ENCODE data around the gene PFN3.

PFN3 gene

GRCh38 chr5:177438468-177438867, 38.0 kb upstream of the PFN3 start:
- in situ Hi-C loops (cut with MboI; ENCODE audit: low sequenced_read_pairs): no loop called here

DNA sequence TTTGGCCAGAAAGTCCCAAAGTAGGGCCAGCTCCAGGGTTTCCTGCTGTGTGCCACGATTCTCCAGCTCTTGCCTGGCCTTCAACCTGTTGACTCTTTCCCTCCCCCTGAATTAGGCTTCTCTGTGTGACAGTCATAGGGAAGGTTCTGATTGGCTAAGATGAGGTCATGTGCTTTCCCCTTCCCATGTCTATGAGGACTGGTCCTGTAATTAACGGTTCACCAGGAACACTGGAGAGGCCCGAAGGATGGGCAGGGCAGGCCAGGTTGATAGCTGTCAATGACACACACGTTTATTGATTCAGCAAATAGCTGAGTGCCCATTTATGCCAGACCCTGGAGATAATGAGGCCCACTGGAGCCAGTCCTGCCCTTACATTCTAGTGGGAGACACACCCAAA, 37.2 kb upstream of the PFN3 start:
- in situ Hi-C loops (cut with MboI; ENCODE audit: low sequenced_read_pairs): no loop called here

GRCh38 chr5:177435847-177436536, 35.5 kb upstream of the PFN3 start:
- in situ Hi-C loops (cut with MboI; ENCODE audit: low sequenced_read_pairs): no loop called here

DNA sequence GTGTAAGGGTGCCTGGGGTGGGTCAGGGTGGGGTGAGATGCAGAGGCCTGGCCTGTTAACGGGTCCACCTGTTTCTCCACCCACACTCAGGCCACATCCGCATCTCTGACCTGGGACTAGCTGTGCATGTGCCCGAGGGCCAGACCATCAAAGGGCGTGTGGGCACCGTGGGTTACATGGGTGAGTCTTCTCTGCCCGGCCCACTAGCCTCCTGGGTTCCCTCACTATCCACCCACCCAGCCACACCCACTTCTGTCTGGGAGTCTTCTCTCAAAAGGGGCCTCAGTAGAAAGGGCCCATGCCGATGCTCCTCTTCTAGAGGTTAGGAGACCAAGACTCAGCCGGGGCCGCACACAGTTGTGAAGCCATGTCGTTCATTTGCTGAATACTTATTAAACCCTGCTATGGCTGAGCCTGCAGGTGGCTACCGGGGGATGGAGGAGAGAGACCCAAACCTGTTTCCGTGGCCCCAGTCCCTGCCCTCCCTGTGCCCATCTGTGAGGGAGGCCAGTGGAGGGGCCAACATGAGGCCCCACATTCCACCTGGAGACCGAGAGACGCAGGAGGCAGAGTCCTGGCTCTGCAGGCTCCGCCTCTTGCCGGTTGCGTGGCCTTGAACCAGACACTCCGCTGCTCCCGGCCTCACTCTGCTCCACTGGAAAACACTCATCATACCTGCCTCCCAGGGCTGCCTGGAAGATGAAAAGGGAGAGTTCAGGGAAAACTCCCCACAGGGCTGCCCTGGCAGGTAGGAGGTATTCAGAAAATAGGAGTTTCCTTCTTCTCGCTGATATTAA, 34.7 kb upstream of the PFN3 start:
- in situ Hi-C loops (cut with MboI; ENCODE audit: low sequenced_read_pairs): no loop called here

DNA sequence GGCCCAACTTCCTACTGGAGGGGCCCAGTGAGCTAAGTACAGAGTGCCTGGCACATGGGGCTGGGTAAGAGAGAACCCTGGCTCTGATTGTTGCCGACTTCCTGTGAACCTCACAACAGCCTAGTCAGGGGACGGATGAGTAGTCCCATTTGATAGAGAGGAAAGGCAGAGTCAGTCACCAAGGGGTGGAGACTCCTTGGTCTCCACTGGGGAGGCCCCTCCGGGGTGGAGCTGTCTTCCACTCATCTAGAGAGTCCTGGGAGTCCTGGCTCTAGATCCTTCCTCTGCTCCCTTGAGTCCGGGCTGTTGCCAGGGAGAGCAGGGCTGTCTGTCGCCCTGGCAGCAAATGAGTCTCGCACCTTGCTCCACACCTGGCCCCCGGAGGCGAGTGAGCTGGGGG, 34.0 kb upstream of the PFN3 start:
- in situ Hi-C loops (cut with MboI; ENCODE audit: low sequenced_read_pairs): no loop called here

- in situ Hi-C loops (cut with MboI; ENCODE audit: low sequenced_read_pairs): no loop called here
These were observed 33.3 kb upstream of the PFN3 start for GRCh38 chr5:177433658-177434217.

GRCh38 chr5:177432839-177433657, 32.6 kb upstream of the PFN3 start:
- in situ Hi-C loops (cut with MboI; ENCODE audit: low sequenced_read_pairs): no loop called here

DNA sequence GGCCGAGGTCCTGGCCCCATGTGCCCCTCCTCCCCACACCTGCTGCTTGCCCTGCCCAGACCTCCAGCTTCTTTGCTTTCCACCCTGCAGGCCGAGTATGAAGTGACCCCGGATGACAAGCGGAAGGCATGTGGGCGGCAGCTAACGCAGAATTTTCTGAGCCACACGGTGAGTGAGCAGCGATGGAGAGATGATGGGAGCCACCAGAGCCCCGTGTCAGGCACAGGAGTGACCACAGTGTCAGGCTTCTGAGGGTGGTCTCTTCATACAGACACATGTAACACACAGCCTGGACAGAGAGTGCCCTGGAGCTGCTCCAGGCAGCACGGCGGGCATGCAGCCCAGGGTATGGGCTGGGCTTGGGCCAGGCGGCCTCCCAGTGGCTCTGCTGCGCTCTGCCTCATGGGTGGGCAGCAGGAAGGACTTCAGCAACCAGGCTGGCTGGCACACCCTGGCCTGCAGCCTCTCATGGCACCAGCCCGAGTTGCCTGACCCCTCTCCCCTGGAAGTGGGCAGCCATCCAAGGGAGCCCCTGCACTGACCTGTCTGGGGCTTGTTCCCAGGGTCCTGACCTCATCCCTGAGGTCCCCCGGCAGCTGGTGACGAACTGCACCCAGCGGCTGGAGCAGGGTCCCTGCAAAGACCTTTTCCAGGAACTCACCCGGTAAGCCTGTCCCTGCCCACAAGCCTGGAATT, 31.8 kb upstream of the PFN3 start:
- in situ Hi-C loops (cut with MboI; ENCODE audit: low sequenced_read_pairs): no loop called here

- in situ Hi-C loops (cut with MboI; ENCODE audit: low sequenced_read_pairs): no loop called here
These were observed 31.1 kb upstream of the PFN3 start for GRCh38 chr5:177431317-177432142.

- in situ Hi-C loops (cut with MboI; ENCODE audit: low sequenced_read_pairs): no loop called here
These were observed 30.5 kb upstream of the PFN3 start for GRCh38 chr5:177430972-177431316.

DNA sequence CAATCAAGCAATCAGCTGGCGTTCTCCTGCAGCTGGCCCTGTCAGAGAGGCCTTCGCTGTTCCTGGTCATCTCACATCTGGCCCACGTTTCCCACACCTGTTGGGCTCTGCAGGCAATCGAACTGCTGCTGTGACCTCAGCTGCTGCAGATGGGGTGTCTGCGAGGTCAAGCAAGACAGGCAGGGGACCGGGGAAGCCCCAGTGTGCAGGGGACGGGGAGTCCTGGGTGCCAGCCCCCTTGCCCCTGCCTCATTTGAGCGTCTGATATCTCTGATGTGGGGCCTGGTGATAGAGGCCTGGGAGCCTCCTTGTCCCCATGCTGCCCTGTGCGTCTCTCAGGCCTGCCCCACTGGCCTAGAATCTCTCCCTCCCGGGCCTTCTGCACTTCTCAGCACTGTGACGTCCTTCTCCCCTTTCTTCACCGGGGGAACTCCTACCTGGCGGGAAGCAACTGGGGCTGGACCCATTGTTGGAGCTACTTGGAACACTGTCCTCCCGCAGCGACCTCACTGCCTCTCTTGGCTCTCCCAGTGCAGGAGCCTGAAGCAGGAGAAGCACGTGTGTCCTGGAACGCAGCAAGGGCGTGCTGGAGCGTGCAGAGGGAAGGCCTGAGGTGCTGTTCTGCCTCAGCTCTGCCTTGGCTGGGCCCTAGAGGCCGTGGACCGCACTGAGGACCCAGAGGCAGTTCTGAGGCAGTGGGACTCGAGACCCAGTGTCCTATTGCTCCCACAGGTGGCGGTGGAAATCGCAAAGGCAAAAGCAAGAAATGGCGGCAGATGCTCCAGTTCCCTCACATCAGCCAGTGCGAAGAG, 29.9 kb upstream of the PFN3 start:
- in situ Hi-C loops (cut with MboI; ENCODE audit: low sequenced_read_pairs): no loop called here

DNA sequence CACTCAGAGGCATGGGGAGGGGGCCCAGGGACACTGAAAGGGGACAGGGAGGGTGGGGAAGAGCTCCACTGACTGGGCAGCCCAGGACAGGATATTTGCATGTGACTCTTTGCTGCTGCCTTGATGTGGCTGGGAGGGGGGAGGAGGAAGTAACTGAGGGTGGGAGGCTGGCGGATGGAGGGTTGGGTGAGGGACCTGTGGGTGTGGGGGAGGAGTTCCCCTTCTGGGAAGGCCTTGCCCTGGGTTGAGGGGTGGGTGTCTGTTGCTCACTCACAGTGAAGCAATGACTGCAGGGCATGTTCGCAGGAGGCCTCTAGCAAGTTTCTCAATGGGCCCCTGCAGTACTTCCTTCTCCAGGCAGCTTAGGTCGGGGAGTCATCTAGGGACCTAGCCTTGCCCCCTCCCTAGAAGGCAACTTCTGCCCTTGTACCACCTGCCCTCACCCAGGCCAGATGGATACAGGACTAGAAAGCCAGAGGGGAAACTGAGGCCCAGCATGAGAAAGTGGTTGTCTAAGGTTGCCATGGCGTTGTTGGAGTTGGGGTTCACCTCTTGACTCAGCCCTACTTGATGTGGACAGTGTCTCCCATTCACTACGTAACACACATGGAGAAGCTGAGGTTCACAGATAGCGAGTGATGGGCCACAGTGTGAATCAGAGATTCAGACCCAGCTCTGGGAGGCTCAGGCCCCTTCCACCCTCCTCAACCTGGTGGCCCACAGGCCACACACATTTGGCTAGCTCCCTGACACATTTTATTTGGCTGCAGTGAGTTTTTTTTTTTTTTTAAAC, 29.0 kb upstream of the PFN3 start:
- in situ Hi-C loops (cut with MboI; ENCODE audit: low sequenced_read_pairs): no loop called here

DNA sequence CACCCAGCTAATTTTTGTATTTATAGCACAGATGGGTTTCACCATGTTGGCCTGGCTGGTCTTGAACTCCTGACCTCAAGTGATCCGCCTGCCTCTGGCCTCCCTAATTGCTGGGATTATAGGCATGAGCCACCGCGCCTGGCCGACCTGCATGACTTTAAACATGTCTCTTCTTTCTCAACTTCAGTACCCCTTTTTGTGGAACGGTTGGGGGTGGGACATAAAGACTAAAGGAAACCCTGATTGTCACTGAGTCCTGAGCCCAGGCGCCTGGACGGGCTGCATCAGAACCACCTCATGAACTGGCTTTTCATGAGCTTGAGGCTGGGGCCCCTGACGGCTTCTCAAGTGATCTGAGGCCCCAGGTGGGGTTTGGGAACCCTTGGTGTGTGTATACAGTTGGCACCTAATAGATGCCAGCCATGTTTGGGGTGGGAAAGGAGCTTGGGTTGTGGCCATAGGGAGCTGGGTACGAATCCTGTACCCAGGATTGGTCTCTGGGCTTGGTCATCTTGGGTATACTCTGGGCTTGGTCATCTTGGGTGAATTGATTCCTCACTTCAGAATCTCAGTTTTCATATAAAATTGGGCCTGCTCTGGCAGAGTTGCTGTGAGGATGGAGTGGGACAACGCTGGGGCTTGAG, 28.2 kb upstream of the PFN3 start:
- in situ Hi-C loops (cut with MboI; ENCODE audit: low sequenced_read_pairs): no loop called here

DNA sequence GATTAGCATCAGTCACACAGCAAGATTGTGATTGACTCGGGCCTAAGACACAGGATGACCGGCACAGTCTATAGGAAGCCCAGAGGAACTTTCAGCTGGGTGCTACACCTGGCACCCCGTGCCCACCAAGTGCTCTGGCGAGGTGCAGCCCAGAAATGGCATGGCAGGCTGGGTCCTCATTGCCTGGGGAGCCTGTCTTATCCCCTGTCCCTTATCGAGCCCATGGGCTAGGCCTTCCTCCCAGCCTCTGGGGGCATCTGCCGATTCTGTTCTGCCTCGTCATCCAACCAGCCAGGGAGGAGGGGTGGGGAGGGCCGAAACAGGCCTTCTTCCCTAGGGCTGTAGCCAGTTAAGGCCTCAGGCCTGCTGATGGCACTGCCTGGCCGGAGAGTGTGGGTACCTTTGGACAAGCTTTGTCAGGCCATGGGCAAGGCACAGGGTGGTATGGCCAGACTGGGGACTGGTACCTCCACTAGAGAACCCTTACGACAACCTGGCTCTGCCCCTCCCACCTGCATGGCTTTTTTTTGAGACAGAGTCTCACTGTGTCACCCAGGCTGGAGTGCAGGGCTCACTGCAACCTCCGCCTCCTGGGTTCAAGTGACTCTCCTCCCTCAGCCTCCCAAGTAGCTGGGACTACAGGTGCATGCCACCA, 27.6 kb upstream of the PFN3 start:
- in situ Hi-C loops (cut with MboI; ENCODE audit: low sequenced_read_pairs): no loop called here

DNA sequence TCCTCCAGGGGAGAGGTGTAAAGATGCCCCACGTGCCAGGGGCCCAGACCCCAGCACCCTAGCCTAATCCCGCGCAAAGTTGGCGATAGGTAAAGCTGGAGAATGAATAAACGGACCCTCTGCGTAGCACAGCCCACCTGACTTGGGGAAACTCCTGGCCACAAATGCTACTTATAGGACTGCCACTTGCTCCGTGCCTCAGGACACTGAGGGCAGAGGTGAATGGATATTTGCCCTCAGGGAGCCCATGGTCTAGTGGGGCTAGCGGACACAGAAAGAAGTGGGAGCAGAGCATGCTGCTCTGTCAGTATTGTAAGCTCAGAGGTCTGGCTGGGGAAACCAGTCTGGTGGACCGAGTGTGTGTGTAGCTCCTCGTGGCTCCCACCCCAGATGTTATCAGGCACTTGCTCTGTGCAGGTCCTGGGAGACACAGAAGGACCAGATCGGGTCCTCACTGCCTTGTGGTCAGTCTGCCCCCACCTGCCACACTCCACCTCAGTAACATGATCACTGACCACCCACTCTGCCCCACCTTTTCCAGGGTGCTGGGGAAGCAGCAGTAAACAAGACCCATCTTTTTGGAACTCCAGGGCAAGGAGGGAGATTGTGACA, 26.9 kb upstream of the PFN3 start:
- in situ Hi-C loops (cut with MboI; ENCODE audit: low sequenced_read_pairs): no loop called here

- in situ Hi-C loops (cut with MboI; ENCODE audit: low sequenced_read_pairs): no loop called here
These were observed 26.2 kb upstream of the PFN3 start, which contains the start of gene GRK6 for GRCh38 chr5:177426566-177427210. Gene GRK6 (plus strand): TSS chr5:177426676. CDS start chr5:177426846, 170 bp downstream.

Measured in hTERT RPE-1 (cell line).